Measurements from ENCODE around the gene ST8SIA1.

ST8SIA1 gene

DNA sequence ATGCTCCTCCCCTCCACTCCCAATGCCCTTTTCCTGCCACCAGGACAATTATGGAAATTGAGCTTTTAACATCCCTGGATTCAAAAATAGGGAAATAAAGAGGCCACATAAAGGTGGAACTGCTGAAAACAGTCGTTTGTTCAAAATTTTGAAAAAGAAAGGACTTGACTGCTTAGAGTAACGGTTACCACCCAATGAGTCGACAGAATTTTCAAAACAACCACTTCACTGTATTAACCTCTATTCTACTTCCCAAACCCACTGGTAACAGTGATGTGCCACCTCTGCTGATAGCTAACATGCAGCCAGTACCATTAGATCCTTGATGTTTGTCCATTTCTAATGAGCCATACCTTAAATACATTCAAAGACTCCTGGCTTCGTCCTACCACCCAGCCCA is 4.9 kb downstream of the ST8SIA1 start:
- no peak for DNase-seq (ENCODE audit: low spot score)

DNA sequence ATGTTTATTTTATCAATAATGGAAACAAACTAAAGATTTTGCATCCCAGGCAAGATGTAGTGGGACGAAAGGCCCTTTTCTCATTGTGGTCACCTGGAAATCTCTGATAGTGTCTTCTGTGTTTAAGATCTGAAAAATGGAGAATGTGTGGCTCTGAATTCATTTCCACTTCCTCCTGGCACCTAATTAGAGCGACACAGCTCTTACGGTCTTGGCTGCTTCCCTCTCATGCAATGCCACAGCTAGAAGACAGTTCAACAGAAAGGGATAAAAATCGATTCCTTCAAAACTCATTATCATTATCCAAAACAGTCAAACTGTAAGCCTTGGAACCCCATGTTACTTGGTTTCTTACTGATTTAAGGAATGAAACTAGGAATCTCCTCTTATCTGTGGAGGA is 9.3 kb downstream of the ST8SIA1 start:
- DNase-seq (ENCODE audit: low spot score): no peak

- no peak for DNase-seq (ENCODE audit: low spot score)
These were observed 12.4 kb downstream of the ST8SIA1 start for GRCh38 chr12:22322091-22322490.

- no peak for DNase-seq (ENCODE audit: low spot score)
These were observed 12.9 kb downstream of the ST8SIA1 start for GRCh38 chr12:22321638-22322037.

DNA sequence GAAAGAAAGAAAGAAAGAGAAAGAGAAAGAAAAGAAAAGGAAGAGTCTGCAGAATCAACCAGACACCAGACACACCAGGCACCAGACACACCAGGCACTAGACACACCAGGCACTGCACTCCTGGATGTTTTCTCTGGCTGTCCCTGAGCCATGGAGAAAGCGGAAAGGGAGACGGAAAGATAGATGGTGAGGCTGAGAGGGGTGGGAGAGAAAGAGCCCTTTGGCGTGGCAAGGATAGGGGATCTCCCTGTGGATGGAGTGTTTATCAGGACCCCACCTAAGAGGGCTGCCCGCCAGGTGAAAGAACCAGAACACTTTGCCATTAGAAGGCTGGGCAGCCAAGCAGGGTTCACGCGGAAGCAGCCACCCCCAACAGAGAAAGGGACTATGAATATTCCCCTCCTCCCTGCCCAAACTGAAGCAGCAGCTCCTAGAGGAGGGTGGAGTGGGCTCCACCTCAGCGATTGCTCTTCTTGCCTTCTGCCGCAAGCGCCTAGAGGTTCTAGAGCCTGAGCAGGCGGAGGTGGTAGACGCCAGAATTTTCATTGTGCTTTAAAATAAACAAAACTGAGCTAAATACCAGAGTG is 13.4 kb downstream of the ST8SIA1 start:
- DNase-seq (ENCODE audit: low spot score): no peak

GRCh38 chr12:22318108-22318737 is 16.3 kb downstream of the ST8SIA1 start:
- no peak for DNase-seq (ENCODE audit: low spot score)

DNA sequence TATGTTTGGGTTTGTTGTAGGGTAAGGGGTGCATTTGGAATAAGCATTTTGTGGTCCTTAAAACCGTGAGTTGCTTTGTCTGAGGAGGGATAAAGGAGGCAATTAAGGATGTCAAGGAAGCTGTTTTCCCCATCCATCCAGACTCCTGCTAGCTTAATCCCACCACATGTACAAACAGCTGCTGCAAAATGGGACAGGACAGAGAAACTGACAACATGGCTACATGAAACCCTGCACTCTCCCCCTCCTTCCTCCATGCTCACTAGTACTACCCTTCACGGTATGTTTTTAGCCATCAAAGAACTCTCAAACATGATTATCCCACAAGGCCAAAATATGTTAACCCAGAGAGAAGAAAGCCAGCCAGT is 20.6 kb downstream of the ST8SIA1 start:
- DNase-seq (ENCODE audit: low spot score): no peak

GRCh38 chr12:22313286-22313962 is 21.1 kb downstream of the ST8SIA1 start:
- no peak for DNase-seq (ENCODE audit: low spot score)

- DNase-seq (ENCODE audit: low spot score): no peak
These were observed 22.2 kb downstream of the ST8SIA1 start for GRCh38 chr12:22312336-22312735.

DNA sequence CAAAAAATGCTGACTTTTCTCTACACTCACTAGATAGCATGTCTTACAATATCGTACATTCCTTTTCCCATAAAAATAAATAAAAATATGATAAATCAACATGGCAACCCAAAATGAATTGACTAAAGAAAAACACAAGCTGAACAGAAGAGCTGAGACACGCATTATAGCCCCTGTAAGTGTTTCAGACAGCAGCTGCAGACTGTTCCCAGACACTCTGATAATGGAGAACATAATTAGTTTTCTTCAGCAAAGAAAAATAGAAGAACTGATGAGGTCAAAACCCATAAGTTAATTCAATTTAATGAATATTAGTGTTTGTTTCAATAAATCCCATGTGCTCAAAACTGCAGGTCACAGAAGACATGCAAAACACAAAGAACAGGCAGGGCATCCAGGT is 23.8 kb downstream of the ST8SIA1 start:
- DNase-seq (ENCODE audit: low spot score): no peak

GRCh38 chr12:22310275-22310674 is 24.2 kb downstream of the ST8SIA1 start:
- no peak for DNase-seq (ENCODE audit: low spot score)

GRCh38 chr12:22307811-22308210 is 26.7 kb downstream of the ST8SIA1 start:
- no peak for DNase-seq (ENCODE audit: low spot score)

DNA sequence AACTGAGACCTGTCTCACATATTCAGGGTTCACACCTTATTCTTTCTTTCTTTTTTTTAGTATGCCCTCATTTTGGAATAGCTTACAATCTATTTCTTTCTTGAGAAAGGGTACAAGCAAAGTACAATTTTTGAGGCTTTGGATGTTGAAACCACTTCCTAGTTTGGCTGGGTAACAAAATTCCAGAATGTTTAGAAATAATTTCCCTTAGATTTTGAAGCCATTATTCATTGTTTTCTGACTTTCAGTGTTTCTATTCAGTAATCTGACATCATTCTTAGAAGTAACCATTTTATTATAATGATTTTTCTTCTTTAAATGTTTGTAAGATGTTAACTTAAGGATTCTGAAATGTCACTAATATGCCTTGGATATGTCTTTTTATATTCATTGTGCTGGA is 28.2 kb downstream of the ST8SIA1 start:
- DNase-seq (ENCODE audit: low spot score): no peak

- no peak for DNase-seq (ENCODE audit: low spot score)
These were observed 30.2 kb downstream of the ST8SIA1 start for GRCh38 chr12:22304341-22304740.

GRCh38 chr12:22299294-22299912 is 35.1 kb downstream of the ST8SIA1 start:
- DNase-seq (ENCODE audit: low spot score): no peak

- DNase-seq (ENCODE audit: low spot score): no peak
These were observed 45.3 kb downstream of the ST8SIA1 start for GRCh38 chr12:22289250-22289649.

DNA sequence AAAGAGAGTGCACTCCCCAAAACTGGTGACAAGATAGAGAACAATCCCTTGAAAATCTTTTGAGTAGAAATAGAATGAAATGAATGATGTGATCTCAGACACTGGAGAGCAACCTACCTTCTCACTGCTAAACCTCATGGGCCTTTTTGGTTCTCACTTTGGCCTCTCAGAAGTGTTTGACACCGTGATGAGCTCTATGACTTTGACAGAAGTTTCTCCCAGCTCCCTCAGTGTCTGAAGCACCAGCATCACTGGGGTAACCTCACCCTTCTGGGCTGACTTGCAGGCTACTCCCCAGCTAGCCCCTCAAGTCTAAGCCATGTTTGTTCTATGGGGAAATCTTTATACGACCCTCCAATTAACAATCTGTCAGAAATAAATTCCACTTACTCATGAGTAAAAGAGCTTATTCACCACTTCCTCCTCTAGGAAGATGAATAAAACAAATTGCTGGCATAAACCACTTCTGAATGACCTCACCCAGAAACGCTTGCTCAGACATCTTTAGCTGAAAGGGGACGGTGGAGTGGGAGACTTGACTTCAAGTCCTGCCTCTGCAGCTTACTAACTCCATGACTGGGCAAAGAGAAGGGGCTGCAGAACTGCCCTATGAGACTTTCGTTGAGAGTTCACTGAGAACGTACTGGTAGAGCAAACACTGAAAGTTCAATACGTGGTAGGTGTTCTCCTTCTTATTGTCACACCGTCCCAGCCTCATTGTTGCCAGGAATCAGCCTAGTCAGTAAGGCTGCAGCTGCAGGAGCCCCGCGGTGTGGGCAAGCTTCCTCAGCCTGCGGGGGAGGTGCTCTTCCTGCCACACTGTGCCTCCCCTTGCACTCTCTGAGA is 46.5 kb downstream of the ST8SIA1 start:
- DNase-seq (ENCODE audit: low spot score): no peak

DNA sequence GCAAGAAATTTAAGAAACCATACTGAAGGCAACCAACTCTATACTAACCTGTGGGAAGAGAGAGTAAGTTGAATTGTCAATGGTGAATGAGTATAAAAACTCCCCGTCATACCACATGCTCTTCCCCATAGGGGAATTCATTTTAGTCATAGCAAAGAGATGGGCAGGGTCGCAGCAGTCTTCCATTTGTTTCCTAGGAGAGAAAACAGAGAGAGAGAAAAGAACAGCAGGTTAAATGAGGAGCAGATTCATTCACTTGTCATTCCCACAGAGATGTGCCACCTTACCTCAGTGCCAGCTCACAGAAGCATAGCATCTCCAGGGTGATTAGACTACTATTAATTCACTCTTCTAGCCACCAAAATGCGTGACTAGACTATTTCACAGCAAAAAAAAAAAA is 47.4 kb downstream of the ST8SIA1 start:
- DNase-seq (ENCODE audit: low spot score): no peak

DNA sequence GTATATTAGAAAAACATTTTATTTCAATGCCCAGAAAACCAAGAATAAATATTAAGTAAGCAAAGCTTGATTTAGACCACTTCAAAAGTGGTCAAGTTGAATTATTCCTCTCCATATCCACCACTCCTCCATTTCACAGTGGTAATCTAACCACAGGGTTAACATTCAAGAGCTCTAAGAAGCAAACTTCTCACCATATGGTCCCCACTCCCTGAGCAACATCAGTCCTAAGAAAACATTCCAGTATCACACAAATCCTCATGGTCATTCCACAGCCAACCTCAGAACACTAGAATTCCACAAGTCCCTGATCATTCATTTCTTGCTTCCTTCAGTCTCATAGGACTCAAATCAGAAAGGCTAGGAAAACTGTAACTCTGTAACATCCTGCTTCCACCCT is 47.9 kb downstream of the ST8SIA1 start:
- no peak for DNase-seq (ENCODE audit: low spot score)

DNA sequence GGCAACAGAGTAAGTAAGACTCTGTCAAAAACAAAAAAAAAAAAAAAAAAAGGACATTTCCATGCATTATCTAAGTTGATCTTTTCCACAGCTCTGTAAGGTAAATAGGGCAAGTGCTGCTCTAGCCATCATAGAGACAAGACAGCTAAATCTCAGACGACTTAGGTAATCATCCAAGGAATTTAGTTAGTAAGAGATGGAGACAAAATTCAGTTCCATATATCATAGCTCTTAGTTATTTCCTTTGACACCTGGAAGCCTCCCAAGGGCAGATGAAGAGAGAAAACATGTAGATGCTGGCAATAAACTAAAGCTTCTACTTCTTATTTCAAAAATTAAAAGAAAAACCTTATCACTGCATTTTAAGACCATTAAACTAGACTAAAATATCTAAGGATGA is 48.7 kb downstream of the ST8SIA1 start:
- no peak for DNase-seq (ENCODE audit: low spot score)

DNA sequence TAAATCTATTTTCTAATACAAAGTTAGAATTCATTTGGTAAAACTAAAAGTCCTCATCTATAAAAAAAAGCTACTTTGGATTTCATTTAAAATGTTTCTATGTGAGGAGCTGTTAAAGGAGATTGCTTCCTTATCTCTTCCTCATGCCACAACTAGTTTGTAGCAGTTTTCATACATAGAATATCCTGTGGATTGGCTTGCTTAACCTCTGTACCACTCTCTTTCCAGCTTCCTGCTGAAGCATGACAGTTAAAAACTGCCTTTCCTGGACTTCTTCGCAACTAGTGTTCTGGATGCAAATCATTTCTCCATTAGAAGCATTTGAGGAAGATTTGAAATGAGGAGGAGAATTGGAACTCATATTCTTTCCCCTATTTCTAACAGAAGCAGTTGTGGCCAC is 49.6 kb downstream of the ST8SIA1 start:
- no peak for DNase-seq (ENCODE audit: low spot score)

DNA sequence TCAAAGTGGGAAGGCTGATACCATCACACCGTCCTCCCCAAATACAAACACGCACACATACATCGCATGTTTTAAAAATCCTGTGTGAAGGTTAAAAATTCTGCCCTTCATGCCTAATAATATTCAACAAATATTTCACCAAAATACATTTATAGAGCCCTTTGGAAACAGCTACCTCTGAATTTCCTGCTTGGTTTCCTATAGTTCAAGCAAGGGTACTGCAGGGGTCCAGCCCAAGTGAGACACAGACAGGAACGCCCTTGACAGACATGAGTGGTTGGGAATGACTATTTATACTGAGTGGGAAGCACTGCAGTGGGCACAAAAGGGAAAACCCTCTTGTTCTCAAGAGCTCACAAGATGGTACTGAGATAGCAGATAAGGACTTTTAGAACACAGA is 51.0 kb downstream of the ST8SIA1 start:
- no peak for DNase-seq (ENCODE audit: low spot score)

Measured in ecto neural progenitor cell (in vitro differentiated cells).